ENCODE results near the gene ASCL1. TPM values are rescaled to one million over a fixed set of nuclear protein-coding genes. Genes with fewer than 3 reads are reported as not detected.

The ASCL1 gene
- not detected in 2 replicates for total RNA-seq

GRCh38 chr12:102957339-102958050 is at the start of gene ASCL1:
Gene ASCL1 (plus strand): TSS chr12:102957674. CDS start chr12:102958245, 571 bp downstream.

GRCh38 chr12:102917026-102917787 is 40.3 kb upstream of the ASCL1 start, which contains the start of gene PAH:
Gene PAH (minus strand): TSS chr12:102917244. CDS start chr12:102917130, 114 bp downstream.

Other genes with a start within 250 kb of the ASCL1 start
- not detected in 2 replicates for gene PAH, start 40.4 kb upstream of the ASCL1 start, total RNA-seq